GM20431 (cell line): ENCODE measurements around the gene SLC30A3.

Source experiments
- in situ Hi-C: fragments of 300-500 bp; cut with MseI, MboI; formaldehyde crosslinking; loops from one replicate; pipeline ENCODE4 v1.15.0; 2020; ENCODE audit warnings: low sequenced_read_pairs; ENCODE audit not compliant: unreplicated experiment

SLC30A3 gene

DNA sequence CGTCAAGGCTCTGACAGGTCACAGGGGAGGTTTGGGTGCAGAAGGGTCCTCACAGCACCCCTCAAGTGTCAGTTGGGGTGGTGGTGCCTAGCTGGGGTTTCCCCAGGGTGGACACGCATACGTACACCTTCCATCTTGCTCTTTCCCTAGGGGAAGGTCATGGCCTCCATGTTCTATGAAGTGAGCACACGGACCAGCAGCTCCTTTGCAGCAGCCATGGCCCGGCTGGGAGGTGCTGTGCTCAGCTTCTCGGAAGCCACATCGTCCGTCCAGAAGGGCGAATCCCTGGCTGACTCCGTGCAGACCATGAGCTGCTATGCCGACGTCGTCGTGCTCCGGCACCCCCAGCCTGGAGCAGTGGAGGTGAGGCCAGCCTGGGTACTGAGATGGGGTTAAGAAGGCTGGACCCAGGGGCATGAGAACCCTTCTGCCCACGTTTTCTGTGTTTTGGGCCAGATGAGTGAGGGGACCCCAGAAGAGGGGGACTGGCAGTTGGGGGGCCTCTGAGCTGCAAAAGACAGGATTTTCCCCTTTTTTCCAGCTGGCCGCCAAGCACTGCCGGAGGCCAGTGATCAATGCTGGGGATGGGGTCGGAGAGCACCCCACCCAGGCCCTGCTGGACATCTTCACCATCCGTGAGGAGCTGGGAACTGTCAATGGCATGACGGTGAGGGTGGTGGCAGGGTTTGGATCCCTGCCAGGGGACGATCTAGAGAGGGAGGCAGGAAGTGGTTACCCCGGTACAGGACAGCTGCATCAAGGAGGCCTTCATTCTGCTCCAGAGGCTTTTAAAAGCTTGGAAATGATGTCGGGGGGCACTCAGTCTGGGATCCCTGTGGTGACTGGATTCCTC, 20.9 kb downstream of the SLC30A3 start:
- in situ Hi-C loops = no loop called here

DNA sequence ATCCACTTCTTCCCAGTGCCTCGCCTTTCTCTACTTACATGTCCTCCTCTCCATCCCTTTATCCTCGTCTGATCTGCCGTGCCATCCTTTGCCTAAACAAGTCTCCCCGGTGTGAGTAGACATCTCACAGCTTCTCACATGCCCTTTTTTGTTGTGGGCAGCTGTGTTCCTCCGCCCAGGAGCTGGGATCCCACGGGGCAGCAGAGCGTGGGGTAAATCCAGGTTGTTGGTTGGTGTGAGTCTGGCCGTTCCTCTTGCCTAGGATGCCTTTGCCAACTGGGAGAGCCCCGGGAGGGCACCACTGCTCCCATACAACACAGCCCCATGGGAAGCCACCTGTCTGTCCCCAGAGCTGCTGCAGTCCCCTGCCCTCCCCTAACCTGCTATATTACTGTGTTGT, 22.4 kb downstream of the SLC30A3 start:
- in situ Hi-C loops = no loop called here

GRCh38 chr2:27238976-27239375, 23.9 kb downstream of the SLC30A3 start:
- in situ Hi-C loops = no loop called here

DNA sequence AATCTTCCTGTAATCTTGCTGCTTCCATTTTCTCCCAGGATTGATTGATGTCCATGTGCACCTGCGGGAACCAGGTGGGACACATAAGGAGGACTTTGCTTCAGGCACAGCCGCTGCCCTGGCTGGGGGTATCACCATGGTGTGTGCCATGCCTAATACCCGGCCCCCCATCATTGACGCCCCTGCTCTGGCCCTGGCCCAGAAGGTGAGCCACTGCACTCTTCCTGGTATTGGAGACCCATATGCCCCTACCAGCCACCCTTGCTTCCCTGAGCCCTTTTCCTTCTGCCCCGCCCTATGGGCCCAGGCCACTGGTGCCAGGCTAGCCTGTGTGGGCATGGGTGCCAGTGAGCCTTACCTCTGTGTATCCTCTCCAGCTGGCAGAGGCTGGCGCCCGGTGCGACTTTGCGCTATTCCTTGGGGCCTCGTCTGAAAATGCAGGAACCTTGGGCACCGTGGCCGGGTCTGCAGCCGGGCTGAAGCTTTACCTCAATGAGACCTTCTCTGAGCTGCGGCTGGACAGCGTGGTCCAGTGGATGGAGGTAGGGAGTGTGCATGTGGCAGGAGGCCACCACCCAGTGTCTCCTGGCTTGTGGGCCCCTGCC, 25.4 kb downstream of the SLC30A3 start:
- in situ Hi-C loops = no loop called here

- in situ Hi-C loops = no loop called here
Observed at GRCh38 chr2:27236626-27237025, 26.2 kb downstream of the SLC30A3 start.

GRCh38 chr2:27236136-27236535, 26.7 kb downstream of the SLC30A3 start:
- in situ Hi-C loops = no loop called here

- in situ Hi-C loops = no loop called here
Observed at GRCh38 chr2:27233341-27233740, 29.5 kb downstream of the SLC30A3 start.

DNA sequence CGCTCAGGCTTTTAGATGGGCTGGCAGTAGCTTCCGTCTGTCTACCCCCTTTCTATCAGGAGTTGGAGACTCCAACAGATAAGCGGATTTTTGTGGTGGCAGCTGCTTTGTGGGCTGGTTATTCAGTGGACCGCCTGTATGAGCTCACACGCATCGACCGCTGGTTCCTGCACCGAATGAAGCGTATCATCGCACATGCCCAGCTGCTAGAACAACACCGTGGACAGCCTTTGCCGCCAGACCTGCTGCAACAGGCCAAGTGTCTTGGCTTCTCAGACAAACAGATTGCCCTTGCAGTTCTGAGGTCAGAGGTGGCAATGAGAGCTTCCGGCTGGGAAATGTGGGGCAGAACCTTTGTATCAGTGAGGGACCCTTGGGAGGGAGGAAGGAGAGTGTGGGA, 30.9 kb downstream of the SLC30A3 start:
- in situ Hi-C loops = no loop called here

- in situ Hi-C loops = no loop called here
Observed at GRCh38 chr2:27227501-27227900, 35.3 kb downstream of the SLC30A3 start.

DNA sequence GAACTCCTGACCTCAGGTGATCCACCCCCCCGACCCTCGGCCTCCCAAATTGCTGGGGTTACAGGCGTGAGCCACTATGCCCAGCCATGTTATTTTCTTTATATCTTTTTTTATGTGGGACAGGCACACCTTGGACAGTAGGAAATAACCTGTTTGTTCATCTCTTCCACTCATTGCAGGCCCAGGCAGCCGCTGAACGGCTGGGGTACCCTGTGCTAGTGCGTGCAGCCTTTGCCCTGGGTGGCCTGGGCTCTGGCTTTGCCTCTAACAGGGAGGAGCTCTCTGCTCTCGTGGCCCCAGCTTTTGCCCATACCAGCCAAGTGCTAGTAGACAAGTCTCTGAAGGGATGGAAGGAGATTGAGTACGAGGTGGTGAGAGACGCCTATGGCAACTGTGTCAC, 37.3 kb downstream of the SLC30A3 start:
- in situ Hi-C loops = no loop called here

DNA sequence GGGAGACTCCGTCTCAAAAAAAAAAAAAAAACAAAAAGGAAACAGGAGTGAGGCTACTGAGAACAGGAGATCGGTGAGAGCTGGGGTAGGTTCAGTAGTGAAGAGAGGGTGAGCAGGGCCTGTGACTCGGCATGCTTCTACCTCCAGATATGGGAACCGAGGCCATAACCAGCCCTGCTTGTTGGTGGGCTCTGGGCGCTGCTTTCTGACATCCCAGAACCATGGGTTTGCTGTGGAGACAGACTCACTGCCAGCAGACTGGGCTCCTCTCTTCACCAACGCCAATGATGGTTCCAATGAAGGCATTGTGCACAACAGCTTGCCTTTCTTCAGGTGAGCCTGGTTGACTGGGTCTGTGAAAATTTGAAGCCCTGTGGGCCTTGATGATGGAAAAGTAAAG, 39.4 kb downstream of the SLC30A3 start:
- in situ Hi-C loops = no loop called here

DNA sequence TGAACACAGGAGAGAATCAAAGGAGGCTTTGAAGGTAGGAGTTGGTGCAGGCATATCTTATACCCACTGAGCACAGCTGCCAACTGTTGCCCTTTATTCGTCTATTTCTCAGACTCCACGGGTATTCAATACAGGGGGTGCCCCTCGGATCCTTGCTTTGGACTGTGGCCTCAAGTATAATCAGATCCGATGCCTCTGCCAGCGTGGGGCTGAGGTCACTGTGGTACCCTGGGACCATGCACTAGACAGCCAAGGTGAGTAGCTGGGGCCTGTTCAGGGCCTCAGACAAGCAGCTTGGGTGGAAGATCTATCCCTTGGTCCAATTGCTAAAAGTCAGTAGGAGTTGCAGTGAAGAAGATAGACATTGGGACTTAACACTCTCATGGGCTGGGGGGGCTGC, 40.4 kb downstream of the SLC30A3 start:
- in situ Hi-C loops = no loop called here

DNA sequence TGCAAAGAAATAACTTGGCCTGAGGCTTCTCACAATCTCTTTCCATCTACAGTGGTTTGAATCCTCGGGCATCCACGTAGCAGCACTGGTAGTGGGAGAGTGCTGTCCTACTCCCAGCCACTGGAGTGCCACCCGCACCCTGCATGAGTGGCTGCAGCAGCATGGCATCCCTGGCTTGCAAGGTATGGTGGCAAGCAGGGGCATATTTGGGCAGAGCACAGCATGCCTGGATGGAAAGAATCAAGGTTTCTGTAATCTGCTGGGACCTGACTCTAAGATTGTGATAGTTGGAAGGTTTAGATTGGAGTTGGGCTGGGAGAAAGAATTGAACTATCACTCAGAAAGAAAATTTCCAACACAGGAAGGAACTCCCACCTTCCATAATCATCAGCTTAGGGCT, 41.7 kb downstream of the SLC30A3 start:
- in situ Hi-C loops = no loop called here

GRCh38 chr2:27220091-27220490, 42.8 kb downstream of the SLC30A3 start:
- in situ Hi-C loops = no loop called here

DNA sequence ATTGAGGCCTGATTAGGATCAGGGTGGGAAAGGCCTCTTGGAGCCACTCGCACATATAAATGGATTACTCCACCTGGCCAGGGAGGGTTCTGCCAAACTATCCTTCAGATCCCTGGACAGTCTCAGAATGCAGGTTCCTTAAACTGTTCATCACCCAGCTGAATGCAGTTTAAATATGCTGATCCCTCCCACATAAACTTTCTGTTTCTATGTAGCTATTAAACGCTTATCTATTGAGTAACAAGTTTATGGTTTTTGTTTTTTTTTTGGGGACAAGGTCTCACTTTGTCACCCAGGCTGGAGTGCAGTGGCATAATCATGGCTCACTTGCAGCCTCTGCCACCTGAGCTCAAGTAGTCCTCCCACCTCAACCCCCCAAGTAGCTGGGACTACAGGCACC, 43.8 kb downstream of the SLC30A3 start:
- in situ Hi-C loops = no loop called here

GRCh38 chr2:27218614-27219013, 44.2 kb downstream of the SLC30A3 start:
- in situ Hi-C loops = no loop called here

GRCh38 chr2:27217173-27218121, 45.4 kb downstream of the SLC30A3 start, which contains the start of gene CAD:
Gene CAD (plus strand): TSS chr2:27217369. CDS start chr2:27217552, 183 bp downstream.
- in situ Hi-C loops = no loop called here

- in situ Hi-C loops = no loop called here
Observed at GRCh38 chr2:27216416-27217137, 46.3 kb downstream of the SLC30A3 start.

GRCh38 chr2:27214941-27215340, 47.9 kb downstream of the SLC30A3 start:
- in situ Hi-C loops = no loop called here
